HCT116 (cell line): ENCODE data around the gene PI4K2A.

ENCODE experiments used
- CBX3 ChIP-seq: IDR thresholded peaks from 2 replicates; pipeline ENCODE4 v1.6.1; 2012; ENCODE audit warnings: low read depth
- CTCF ChIP-seq, 3 experiments: fragments of 200-600 bp in 1 of 3; sonication (generic) in 1 of 3; IDR thresholded peaks in 2 of 3; conservative IDR thresholded peaks in 1 of 3; 2 replicates each; pipeline ENCODE4 v1.5.1; 2012 to 2017; ENCODE audit warnings: low read depth in 2 of 3, low read length in 2 of 3, antibody characterized with exemption in 1 of 3, borderline replicate concordance in 1 of 3, control low read depth in 1 of 3, mild to moderate bottlenecking in 1 of 3, mixed read lengths in 1 of 3, mixed run types in 1 of 3, moderate library complexity in 1 of 3; ENCODE audit not compliant: insufficient read depth in 1 of 3
- EZH2phosphoT487 ChIP-seq: fragments of 200-600 bp; IDR thresholded peaks from 2 replicates; pipeline ENCODE4 v1.6.1; 2018; ENCODE audit warnings: antibody characterized with exemption, borderline replicate concordance
- JUND ChIP-seq: IDR thresholded peaks from 2 replicates; pipeline ENCODE4 v1.6.1; 2012
- POLR2A ChIP-seq: IDR thresholded peaks from 2 replicates; pipeline ENCODE4 v1.7.0; 2011; ENCODE audit warnings: borderline replicate concordance; ENCODE audit not compliant: insufficient read depth, insufficient read length; ENCODE audit errors: extremely low read depth
- POLR2AphosphoS5 ChIP-seq: IDR thresholded peaks from 2 replicates; pipeline ENCODE4 v1.6.1; 2011; ENCODE audit warnings: mild to moderate bottlenecking, low read depth, low read length, moderate library complexity
- RAD21 ChIP-seq: IDR thresholded peaks from 2 replicates; pipeline ENCODE4 v1.6.1; 2012; ENCODE audit warnings: low read depth, mild to moderate bottlenecking
- SIN3A ChIP-seq: IDR thresholded peaks from 2 replicates; pipeline ENCODE4 v1.6.1; 2012; ENCODE audit warnings: low read depth
- TCF7L2 ChIP-seq: IDR thresholded peaks from 2 replicates; pipeline ENCODE4 v1.7.0; 2011; ENCODE audit warnings: borderline replicate concordance, inconsistent platforms; ENCODE audit not compliant: insufficient read depth, insufficient read length; ENCODE audit errors: extremely low read depth
- TF ChIP-seq, protein P1 (sequence below): IDR thresholded peaks from 2 replicates; pipeline ENCODE4 v1.6.1; 2011; ENCODE audit warnings: mild to moderate bottlenecking, low read length, moderate library complexity; ENCODE audit not compliant: insufficient replicate concordance; ENCODE audit errors: extremely low read depth

GRCh38 chr10:97679594-97679993 lies 39.1 kb downstream of the PI4K2A start:
- no peak for TF ChIP-seq RAD21
- no peak for TF ChIP-seq POLR2A
- TF ChIP-seq POLR2AphosphoS5 = no peak
- no peak for TF ChIP-seq TCF7L2
- no peak for TF ChIP-seq CTCF (IDR thresholded peaks at IDR 0.05 in 2 of 3, conservative IDR thresholded peaks at IDR 0.05 in 1 of 3; ENCODE audit: borderline replicate concordance in 1 of 3, insufficient read depth in 1 of 3, low read depth in 2 of 3, low read length in 2 of 3)
- TF ChIP-seq JUND = no peak
- TF ChIP-seq EZH2phosphoT487 = no peak
- TF ChIP-seq SIN3A = no peak
- TF ChIP-seq, protein P1, sequence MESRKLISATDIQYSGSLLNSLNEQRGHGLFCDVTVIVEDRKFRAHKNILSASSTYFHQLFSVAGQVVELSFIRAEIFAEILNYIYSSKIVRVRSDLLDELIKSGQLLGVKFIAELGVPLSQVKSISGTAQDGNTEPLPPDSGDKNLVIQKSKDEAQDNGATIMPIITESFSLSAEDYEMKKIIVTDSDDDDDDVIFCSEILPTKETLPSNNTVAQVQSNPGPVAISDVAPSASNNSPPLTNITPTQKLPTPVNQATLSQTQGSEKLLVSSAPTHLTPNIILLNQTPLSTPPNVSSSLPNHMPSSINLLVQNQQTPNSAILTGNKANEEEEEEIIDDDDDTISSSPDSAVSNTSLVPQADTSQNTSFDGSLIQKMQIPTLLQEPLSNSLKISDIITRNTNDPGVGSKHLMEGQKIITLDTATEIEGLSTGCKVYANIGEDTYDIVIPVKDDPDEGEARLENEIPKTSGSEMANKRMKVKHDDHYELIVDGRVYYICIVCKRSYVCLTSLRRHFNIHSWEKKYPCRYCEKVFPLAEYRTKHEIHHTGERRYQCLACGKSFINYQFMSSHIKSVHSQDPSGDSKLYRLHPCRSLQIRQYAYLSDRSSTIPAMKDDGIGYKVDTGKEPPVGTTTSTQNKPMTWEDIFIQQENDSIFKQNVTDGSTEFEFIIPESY = no peak
- TF ChIP-seq CBX3 = no peak
